WI38 (cell line): ENCODE measurements around the gene UXS1.

Experiments used
- H3K4me3 ChIP-seq: 2 replicates; pipeline ENCODE4 v1.5.1; 2011; ENCODE audit warnings: low read depth, mild to moderate bottlenecking, control low read depth, low read length
- TF ChIP-seq, protein P1 (sequence below): IDR thresholded peaks from 2 replicates; pipeline ENCODE4 v1.5.1; 2012; ENCODE audit warnings: low read depth, mild to moderate bottlenecking, control low read depth, low read length

UXS1 gene

DNA sequence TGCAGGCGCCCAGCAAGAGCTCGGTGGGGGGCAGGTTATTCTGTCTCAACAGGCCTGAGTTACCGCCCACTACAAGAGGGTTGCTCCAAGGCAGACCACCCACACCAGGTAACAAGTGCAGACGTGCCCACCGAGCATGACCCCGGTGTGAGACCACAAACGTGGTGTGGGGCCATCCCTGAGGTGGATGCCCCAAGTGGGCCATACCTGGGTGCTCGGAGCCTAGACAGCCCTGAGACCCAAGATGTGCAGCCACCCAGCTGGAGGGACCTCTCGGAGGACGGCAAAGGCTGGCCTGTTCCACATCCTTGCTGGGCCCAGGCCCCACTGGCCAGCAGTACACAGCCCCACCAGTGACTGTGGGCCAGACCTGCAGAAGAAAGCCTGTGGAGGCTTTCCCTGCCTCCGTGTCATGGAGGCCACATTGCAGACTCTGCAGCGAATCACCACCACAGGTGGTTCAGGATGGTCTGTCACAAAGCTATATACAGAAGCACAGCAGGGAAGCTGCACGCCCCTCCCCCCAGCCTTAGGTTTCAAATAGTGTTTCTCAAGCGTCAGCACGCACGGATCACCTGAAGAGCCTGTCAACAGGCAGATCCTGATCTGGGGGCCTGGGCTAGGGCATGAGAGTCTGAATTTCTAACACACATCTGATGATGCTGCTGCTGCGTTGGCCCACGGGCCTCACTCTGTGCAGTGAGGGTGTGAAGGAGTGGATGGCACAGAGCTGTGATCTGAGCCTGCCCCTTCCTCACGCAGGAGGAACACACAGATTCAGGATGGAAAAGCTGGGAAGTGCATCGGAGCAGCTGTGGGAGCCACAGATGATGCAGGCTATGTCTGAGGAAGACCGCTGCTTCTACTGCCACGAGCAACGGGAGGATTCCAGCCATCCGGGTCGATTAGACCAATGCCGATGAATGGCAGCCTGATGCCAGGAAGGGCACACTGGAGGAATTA, 96.8 kb downstream of the UXS1 start:
- TF ChIP-seq, protein P1, sequence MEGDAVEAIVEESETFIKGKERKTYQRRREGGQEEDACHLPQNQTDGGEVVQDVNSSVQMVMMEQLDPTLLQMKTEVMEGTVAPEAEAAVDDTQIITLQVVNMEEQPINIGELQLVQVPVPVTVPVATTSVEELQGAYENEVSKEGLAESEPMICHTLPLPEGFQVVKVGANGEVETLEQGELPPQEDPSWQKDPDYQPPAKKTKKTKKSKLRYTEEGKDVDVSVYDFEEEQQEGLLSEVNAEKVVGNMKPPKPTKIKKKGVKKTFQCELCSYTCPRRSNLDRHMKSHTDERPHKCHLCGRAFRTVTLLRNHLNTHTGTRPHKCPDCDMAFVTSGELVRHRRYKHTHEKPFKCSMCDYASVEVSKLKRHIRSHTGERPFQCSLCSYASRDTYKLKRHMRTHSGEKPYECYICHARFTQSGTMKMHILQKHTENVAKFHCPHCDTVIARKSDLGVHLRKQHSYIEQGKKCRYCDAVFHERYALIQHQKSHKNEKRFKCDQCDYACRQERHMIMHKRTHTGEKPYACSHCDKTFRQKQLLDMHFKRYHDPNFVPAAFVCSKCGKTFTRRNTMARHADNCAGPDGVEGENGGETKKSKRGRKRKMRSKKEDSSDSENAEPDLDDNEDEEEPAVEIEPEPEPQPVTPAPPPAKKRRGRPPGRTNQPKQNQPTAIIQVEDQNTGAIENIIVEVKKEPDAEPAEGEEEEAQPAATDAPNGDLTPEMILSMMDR: no peak
- no peak overlapping the region for H3K4me3 ChIP-seq

DNA sequence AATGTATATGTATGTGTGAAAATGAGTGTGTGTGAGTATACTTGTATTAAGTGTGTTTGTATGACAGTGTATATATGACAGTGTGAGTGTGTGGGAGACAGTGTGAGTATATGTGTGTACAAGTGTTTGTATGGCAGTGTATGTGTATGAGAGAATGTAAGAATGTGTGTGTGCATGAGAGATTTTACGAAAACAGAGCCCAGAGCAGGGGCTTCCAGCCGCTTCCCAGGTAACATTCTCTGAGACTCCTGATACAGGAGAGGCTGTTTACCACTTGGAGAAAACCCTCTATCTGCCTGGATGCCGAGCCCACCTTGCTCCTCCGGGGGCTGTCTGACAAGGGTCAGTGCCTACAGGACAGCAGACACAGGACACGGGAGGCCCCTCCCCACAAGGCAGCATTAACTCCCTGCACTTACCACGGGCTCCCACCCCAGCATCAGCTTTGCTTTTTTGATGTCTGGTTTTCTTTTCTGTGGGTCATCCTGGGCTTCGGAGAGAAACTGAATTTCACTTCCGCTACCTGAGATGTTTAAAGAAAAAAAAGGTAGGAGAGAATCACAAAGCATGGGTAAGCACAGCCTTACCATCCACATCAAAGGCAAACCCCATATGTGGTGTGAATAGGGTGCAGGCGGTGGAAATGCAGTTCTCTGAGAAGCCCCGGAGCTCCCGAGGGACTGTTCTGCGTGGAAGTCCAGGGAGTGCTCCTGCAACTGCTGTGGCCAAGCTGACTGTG, 97.6 kb downstream of the UXS1 start:
- TF ChIP-seq, protein P1: no peak

DNA sequence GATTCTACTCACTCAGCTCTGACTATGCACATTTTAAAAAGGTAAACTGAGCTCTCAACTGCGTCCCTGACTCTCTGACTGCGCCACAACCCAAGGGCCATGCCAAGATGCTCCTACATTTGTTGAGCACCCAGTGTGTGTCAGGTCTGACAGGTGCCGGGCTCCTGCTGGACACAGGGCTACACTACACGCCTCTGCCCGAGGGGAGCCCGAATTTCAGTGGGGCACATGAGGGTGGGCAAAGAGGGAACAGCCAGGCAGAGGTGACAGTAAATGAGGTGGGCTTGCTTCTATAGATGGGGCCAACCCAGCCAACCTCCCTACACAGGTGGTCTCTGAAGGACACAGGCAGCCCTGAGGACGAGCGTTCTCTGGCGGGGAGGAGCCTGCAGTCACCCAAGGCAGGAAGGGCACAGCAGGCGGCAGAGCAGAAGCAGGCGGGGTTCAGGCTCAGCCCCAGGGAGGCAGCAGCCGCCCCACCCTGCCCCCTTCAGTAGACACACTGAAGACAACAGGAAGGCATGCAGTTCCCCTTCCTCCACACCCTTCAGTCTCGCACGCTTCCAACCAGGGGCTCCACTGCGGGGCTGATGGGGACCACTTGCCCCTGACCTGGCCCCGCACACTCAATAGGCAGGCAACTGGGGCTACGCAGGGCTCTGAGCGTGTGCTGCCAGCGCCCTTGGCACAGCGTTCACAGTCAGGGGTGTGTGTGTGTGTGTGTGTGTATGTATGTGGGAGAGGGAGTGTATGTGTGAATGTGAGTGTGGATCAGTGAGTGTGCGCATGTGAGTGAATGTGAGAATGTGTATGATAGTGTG, 98.4 kb downstream of the UXS1 start:
- TF ChIP-seq, protein P1: no peak
- H3K4me3 ChIP-seq: no peak overlapping the region

More for the DNA sequence above, 97.6 kb downstream of the UXS1 start:
- no peak overlapping the region for H3K4me3 ChIP-seq

DNA sequence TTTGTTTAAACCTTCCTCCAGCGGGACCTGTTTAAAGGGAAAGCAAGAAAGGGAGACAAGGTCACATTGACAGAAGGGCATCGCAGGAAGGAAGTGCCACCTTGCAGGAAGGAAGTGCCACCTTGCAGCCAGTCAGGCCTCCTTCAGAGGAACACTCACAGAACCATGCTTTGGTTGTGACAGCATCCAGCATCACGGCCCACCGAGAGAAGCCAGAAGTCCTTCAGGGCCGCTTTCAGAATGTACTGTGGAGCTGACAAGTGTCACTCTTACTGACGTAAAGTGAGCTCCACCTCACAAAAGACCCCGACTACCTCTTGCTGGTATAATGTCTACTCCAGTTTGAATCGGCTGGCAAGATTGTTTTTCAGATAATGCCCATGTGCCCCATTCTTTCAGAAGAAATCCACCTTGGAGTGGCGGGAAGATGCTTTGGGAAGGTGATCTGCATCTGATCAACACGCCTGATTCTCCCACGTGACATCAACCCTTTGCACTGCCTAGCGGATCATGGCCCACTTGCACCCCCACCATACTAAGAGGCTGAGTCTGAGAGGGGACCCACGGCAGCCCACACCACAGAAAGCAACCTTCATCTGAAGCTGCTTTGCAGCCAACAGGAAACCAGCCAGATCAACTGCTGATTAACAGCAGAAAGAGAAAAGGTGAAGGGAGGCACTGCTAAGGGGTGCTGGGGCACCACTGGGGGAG, 99.8 kb downstream of the UXS1 start:
- no peak overlapping the region for H3K4me3 ChIP-seq
- TF ChIP-seq, protein P1: no peak

DNA sequence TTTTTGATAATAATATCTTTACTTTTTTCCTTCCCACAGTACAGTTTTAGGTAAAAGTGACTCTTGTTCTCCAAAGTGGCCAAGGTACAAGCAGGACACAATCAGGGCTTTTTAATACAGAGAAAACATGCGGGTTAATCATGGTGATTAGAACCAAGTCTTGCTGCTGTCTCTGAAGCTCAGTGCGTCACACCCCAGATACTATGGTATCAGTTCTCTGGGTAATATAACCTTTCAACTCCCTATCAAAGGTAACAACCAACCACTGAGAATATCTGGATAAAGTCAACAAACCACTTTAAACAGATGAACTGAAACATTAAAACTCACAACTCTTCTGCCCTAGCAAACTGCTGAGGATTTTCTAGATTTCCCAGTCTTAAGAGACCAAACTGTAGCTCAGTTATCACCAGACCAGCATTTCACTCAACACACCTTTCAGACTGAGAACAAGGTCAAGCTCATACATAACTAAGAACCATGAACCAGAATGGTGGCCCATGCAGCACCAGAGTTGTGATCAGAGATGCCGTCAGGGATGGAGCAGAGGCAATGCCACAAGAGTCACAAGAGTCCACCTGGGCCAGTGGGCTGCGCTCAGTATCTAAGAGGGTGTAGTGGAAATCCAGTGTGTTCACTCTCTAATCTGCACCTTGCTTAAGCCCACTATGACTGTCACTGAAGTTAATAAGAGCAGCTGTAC, 103.0 kb downstream of the UXS1 start:
- TF ChIP-seq, protein P1: no peak
- no peak overlapping the region for H3K4me3 ChIP-seq

DNA sequence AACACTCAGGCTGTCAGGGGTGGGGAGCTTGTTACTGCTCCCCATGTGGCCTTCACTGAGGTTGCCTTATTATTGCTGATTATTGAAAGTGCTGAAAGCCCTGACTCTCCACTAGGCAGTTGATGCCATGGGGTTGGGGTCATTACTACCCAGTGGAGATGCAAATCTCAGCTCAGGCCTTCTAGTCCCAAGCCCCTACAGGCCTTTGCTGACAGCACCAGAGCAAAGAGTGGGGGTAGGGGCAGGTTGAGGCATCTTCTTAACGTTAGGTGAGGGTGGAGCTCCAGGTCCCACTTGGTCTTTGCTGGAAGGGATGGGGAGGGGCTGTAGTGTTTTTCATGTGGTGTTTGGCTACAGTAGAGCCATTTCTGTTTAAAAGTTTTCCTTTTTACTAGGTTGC, 104.5 kb downstream of the UXS1 start:
- TF ChIP-seq, protein P1: no peak
- H3K4me3 ChIP-seq: no peak overlapping the region
